Body of pancreas (tissue), 4 donors: ENCODE data around the gene ARPC5.

Experiments used
- CTCF ChIP-seq, 7 experiments: fragments of 450-650 bp in 4 of 7; fragments of 200-600 bp in 3 of 7; sonication (generic) in 3 of 7; IDR thresholded peaks; one replicate each; pipeline ENCODE4 v1.5.1; 2016 to 2019; ENCODE audit warnings: antibody characterized with exemption in 7 of 7
- POLR2A ChIP-seq, 3 donors: fragments of 450-650 bp; IDR thresholded peaks; one replicate each; pipeline ENCODE4 v1.6.1; 2016; ENCODE audit warnings: antibody characterized with exemption in 3 of 3, mild to moderate bottlenecking in 2 of 3

GRCh38 chr1:183609759-183610452, 25.7 kb downstream of the ARPC5 start:
- TF ChIP-seq POLR2A (IDR thresholded peaks at IDR 0.05) (no peak), CTCF (IDR thresholded peaks at IDR 0.05) (no peak)
